G401 (cell line): Measurements from ENCODE around the gene TRIM34. TPM values are rescaled to one million over a fixed set of nuclear protein-coding genes. Genes with fewer than 3 reads are reported as not detected.
"Not testable (repeated sequence)": the region's sequence is repeated elsewhere in the genome, so short reads cannot be mapped to it uniquely, and the experiment has no call there.

ENCODE experiments used
- DNase-seq: peaks from one replicate; pipeline ENCODE4 v3.0.0-alpha.2; 2015; ENCODE audit warnings: low spot score
- in situ Hi-C: cut with HindIII; loops from 2 replicates; pipeline ENCODE4 v1.10.0; 2016; ENCODE audit warnings: low sequenced_read_pairs, mixed read lengths
- total RNA-seq: library from RNA; depleted of rRNA; stranded (reverse); fragments of >200 nt; shearing (Covaris generic); gene quantifications from 2 replicates; pipeline ENCODE4 v1.2.3, GENCODE V29; 2014; rRNA removed

TRIM34 gene
- total RNA-seq, 1 experiment from 2014 or later: not detected

DNA sequence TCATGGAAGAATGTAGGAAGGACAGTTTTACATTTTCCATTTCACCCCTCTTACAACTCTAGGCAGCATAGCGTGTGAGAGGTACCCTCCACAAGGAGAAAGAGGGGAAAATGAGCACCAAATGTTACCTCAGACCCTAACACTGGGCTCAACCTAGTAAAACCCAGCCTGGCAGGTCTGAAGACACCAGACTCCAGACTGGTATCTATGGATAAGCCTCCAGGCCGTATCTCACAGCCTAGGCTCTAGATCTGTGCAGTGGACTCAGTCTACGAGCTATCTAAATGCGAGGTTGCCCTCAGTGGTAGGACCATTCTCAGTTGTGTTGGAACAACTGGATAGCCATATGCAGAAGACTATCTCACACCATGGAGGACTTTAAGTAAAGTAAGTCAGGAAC is 49.6 kb downstream of the TRIM34 start:
- no peak for DNase-seq
- in situ Hi-C loops: no loop called here

DNA sequence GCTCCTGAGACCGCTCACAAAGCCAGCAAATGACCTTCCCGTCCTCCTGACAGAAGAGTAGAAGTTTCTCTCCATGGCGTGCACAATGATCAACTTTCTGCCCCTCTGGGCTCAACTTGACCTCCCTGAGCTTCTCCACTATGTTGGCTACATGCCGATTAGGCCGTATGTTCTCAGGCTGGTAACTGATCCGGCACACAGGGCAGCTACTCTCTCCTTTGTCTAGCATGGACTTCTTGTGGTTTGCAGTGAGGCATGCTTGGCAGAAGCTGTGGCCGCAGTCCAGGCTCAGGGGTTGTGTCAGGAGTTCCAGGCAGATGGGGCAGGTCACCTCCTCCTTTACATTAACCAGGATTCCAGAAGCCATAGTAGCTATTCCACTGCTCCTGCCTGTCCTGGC is 55.0 kb downstream of the TRIM34 start:
- DNase-seq: no peak
- in situ Hi-C loops: no loop called here

DNA sequence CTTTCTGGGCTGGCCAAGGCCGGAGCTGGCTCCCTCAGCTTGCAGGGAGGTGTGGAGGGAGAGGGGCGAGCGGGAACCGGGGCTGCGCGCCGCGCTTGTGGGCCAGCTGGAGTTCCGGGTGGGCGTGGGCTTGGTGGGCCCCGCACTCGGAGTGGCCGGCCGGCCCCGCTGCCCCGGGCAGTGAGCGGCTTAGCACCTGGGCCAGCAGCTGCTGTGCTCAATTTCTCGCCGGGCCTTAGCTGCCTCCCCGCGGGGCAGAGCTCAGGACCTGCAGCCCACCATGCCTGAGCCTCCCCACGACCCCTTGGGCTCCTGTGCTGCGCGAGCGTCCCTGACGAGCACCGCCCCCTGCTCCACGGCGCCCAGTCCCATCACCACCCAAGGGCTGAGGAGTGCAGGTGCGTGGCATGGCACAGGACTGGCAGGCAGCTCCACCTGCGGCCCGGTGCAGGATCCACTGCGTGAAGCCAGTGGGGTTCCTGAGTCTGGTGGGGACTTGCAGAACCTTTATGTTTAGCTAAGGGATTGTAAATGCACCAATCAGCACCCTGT is 58.2 kb downstream of the TRIM34 start:
- DNase-seq, in situ Hi-C loops: not testable (repeated sequence)

DNA sequence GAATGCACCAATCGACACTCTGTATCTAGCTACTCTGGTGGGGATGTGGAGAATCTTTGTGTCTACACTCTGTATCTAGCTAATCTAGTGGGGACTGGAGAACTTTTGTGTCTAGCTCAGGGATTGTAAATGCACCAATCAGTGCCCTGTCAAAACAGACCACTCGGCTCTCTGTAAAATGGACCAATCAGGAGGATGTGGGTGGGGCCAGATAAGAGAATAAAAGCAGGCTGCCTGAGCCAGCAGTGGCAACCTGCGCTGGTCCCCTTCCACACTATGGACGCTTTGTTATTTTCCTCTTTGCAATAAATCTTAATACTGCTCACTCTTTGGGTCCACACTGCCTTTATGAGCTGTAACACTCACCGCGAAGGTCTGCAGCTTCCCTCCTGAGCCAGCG is 58.8 kb downstream of the TRIM34 start:
- in situ Hi-C loops, DNase-seq: not testable (repeated sequence)

DNA sequence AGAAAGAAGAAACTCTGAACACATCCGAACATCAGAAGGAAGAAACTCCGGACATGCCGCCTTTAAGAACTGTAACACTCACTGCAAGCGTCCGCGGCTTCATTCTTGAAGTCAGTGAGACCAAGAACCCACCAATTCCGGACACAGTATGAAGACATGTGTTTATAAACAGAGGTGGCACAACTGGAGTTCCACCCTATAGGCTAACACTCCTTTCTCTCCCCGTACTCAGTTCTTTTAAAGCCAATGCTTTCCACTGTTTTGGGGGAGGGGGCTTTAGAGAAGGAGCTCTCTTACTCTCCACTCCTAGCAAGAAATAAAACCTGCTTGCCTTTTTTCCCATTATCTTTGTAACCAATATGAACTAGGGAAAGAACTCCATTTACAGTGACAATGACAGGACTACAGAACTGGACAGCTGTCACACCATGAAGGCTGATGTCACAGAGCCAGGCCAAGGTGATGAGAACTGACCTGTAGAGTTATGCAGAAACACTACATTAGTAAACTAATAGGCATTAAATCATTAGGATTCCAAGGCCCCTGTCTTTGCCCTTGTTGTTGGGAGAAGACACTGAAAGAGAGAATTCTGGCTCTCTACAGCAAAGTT is 59.3 kb downstream of the TRIM34 start:
- in situ Hi-C loops: no loop called here
- DNase-seq: no peak

DNA sequence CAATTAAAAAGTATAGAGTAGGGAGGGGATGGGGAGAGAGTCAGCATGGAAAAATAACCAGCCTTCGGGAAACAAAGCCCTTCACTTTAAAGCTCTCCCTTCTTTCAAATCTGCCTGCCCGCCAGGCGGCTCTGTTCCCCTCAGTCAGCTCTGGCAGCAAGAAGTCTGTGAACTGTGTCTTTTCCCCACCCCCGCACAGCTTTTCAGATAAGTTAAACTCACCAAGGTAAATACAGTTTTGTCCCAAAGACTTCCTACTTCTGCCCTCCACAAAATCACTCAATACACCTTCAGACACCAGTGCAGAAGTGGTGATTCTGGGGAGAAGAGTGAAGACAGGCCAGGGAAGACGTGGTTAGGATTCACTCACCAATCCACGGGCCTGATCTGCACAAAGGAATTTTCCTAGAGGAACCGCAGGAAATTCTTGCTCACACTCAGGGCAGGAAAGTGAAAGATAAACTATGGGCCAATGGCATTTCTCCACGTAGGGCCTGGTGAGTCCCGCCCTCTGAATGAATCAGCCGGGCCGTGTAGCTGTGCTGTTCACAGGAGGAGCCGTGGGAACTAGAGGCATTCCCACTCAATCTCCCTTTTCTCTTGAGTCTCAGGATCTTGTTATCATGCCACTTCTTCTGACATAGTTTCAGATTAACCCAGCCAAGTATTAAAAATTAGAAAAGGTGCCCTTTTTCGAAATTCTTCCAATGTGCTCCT is 60.0 kb downstream of the TRIM34 start, which contains the start of gene TRIM5:
TSS of gene TRIM5 (minus strand) at position 429 of the 717 bp plus-strand sequence. CDS start 4,897 bp downstream, outside the sequence.
- in situ Hi-C loops: no loop called here
- peak; percentile 40 for DNase-seq

DNA sequence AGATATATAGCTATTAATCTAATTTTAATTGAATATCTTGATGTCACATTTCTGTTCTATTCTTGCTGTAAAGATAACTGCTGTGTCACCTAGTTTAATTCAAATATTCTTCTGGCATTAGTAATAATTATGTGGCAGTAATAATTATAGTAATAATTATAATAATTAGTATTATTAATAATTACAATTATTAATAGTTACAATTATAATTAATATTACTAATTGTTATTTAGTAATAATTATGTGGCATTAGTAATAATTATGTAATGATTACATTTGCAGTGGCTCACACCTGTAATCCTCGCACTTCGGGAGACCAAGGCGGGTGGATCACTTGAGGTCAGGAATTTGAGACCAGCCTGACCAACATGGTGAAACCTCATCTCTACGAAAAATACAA is 61.6 kb downstream of the TRIM34 start:
- in situ Hi-C loops: no loop called here
- DNase-seq: no peak

DNA sequence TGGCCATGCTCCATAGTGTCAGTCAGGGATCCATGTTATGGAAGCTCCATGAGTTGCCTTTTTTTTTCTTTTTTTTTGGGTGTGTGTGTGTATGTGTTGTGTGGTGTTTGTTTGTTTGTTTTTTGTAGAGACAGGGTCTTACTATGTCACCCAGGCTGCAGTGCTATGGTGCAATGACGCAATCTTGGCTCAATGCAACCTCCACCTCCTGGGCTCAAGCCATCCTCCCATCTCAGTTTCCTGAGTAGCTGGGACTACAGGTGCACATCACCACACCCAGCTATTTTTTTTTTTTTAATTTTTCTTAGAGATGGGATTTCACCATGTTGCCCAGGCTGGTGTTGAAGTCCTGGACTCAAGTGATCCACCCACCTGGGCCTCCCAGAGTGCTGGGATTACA is 63.7 kb downstream of the TRIM34 start:
- no peak for DNase-seq
- in situ Hi-C loops: no loop called here

DNA sequence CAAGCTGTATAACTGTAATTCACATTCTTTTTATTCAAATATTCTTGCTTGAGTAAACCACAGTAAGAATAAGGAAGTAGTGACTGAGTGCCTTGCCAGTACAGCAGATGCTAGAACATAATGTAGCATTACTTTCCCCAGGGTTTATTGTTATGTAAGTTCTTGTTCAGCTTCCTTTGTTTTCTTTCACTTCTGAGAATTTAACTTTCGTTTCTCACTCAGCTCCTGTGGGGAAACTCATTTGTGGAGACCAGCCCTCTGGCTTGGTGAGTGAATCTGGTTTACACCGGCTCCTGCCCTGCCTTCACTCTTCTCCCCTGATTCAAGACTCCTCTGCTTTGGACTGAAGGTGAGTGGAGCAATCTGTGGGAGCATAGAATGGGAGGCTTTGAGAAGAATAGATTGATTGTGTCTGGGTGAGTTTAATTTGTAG is 64.8 kb downstream of the TRIM34 start, which contains the start of gene TRIM22:
TSS of gene TRIM22 (plus strand) at position 240 of the 433 bp plus-strand sequence. CDS start 6,443 bp downstream, outside the sequence.
- in situ Hi-C loops: no loop called here

DNA sequence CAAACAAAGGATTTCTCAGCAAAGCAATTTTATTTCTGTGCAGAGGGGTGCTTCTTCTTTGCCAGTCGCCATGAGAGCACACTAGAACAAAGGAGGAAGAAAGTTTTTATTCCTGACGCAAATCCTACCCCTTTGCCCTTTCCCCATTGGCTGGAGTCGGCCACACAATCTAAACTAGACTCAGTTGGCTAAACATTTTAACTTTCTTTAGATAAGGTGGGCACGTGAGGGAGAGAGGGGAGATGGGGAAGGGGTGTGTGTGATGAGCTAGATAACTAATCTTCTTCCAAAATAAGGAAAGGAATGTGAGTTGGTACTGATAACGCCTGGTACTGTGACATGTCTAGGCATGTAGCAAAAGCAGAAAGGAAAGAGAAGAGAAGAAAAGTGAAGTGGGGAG is 65.4 kb downstream of the TRIM34 start:
- in situ Hi-C loops: no loop called here
- no peak for DNase-seq

More for the DNA sequence above, 64.8 kb downstream of the TRIM34 start, which contains the start of gene TRIM22:
- DNase-seq: peak; percentile 24

DNA sequence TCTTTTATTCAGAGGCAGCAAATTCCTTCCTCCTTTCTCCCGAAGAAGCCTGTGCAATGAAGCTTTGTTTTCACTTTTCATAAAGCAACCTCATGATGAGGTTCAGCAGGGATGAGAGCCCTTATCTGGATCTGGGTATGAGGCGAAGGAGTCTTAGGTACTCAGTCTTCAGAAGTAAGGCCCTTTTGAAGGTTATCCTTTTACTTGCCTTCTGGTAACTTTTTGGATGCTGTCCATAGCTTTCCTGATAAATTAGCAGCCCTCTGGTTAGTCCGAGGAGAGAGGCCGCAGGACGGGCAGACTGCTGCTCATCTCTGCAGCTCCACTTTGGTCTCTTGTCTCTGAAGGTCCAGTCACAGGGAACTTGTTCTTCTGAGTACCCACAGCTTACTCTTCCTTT is 65.9 kb downstream of the TRIM34 start:
- in situ Hi-C loops: no loop called here
- no peak for DNase-seq

DNA sequence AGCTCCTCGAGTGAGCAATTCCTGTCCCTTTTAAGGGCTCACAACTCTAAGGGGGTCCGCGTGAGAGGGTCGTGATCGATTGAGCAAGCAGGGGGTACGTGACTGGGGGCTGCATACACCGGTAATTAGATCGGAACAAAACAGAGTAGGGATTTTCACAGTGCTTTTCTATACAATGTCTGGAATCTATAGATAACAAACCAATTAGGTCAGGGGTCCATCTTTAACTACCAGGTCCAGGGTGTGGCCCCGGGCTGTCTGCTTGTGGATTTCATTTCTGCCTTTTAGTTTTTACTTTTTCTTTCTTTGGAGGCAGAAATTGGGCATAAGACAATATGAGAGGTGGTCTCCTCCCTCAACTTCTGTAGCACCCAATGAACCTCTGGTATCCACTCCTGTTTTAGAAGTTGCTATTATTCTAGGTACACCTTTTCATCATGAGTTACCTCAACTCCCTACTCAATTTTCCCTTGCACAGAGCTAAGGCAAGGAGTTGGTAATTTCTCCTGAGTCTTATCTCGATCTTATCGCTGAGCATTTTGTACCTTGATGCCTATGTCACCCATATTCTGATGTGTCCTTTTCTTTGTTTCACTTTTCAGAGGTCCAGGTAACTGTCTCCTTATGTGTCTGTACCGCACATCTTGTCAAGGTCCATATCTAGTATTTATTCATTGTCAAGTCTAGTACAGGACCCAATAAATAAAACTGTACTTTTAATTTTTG is 66.6 kb downstream of the TRIM34 start:
- in situ Hi-C loops, DNase-seq: not testable (repeated sequence)

DNA sequence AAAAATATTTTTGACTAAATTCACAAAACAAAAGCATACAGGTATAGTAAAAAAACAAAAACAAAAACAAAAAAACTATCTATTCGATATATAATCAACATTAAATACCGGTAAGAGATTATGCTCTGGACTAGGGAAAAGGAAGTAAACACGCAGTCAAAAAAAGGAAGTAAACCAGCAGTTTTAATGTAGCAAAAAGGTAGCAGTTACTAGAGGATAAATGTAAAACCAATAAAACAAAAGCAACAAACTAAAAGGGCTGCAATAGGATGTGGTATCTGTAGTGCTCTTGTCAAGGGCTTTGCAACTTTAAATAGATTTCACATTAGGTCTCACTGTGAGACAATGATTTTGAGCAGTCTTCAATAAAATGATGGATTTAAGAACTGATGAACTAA is 67.2 kb downstream of the TRIM34 start:
- no peak for DNase-seq
- in situ Hi-C loops: no loop called here

Other genes with a start within 250 kb of the TRIM34 start
- gene OR51M1, start 241.2 kb upstream of the TRIM34 start, total RNA-seq: not detected in 2 replicates
- gene OR51Q1, start 202.9 kb upstream of the TRIM34 start, total RNA-seq: not detected in 2 replicates
- not detected in 2 replicates for gene OR51I1, start 183.5 kb upstream of the TRIM34 start, total RNA-seq
- gene OR51I2, start 175.7 kb upstream of the TRIM34 start, total RNA-seq: not detected in 2 replicates
- not detected in 2 replicates for gene OR52D1, start 136.3 kb upstream of the TRIM34 start, total RNA-seq
- not detected in 2 replicates for gene UBQLN3, start 115.0 kb upstream of the TRIM34 start, total RNA-seq
- not detected in 2 replicates for gene UBQLNL, start 108.3 kb upstream of the TRIM34 start, total RNA-seq
- not detected in 2 replicates for gene OR52H1, start 76.5 kb upstream of the TRIM34 start, total RNA-seq
- gene OR52B6, start 44.1 kb upstream of the TRIM34 start, total RNA-seq: not detected in 2 replicates
- gene TRIM6, start 28.4 kb upstream of the TRIM34 start, total RNA-seq: not detected in 2 replicates
- gene TRIM5, start 60.1 kb downstream of the TRIM34 start, total RNA-seq: 11.1 and 14.3 TPM in 2 replicates
- 1.3 and 1.7 TPM in 2 replicates for gene TRIM22, start 64.8 kb downstream of the TRIM34 start, total RNA-seq
- gene OR56B1, start 111.4 kb downstream of the TRIM34 start, total RNA-seq: not detected in 2 replicates
- not detected in 2 replicates for gene OR52N4, start 129.2 kb downstream of the TRIM34 start, total RNA-seq
- gene OR52N5, start 158.4 kb downstream of the TRIM34 start, total RNA-seq: not detected in 2 replicates
- not detected in 2 replicates for gene OR52N1, start 166.3 kb downstream of the TRIM34 start, total RNA-seq
- not detected in 2 replicates for gene OR52N2, start 183.9 kb downstream of the TRIM34 start, total RNA-seq
- gene OR52E6, start 216.9 kb downstream of the TRIM34 start, total RNA-seq: not detected in 2 replicates
- not detected in 2 replicates for gene OR52E8, start 232.7 kb downstream of the TRIM34 start, total RNA-seq